ENCODE data around the gene CEACAM16. TPM values are rescaled to one million over a fixed set of nuclear protein-coding genes. Genes with fewer than 3 reads are reported as not detected.
A peak's percentile ranks its signal among the peaks of the same experiment; 100 is the strongest.

CEACAM16 gene
- total and polyA plus RNA-seq, 10 of the 15 experiments (the other 5 are each of a cell fraction or from before 2014, with no cell fraction given): not detected

- TF ChIP-seq USF2 (IDR thresholded peaks at IDR 0.05; ENCODE audit: borderline replicate concordance, low read depth, low read length) (no peak), NFYA (IDR thresholded peaks at IDR 0.05; ENCODE audit: borderline replicate concordance, low read depth, low read length) (no peak), YY1 (IDR thresholded peaks at IDR 0.05; ENCODE audit: low read depth, low read length) (no peak), NFYB (IDR thresholded peaks at IDR 0.05; ENCODE audit: insufficient read depth, low read depth, low read length) (no peak), POLR2AphosphoS5 (IDR thresholded peaks at IDR 0.05; ENCODE audit: low read length) (peak; percentile 53; the same call in 1 of the 2 replicates), HDGF (IDR thresholded peaks at IDR 0.05) (peak; percentile 40; the same call in 1 of the 2 replicates), ZBTB4 (CRISPR knock-in tag; IDR thresholded peaks at IDR 0.05) (no peak), ATF2 (IDR thresholded peaks at IDR 0.05; ENCODE audit: low read length) (no peak), BCL11A (IDR thresholded peaks at IDR 0.05; ENCODE audit: low read depth, low read length) (no peak), PRDM15 (CRISPR knock-in tag; IDR thresholded peaks at IDR 0.05) (no peak), IKZF2 (IDR thresholded peaks at IDR 0.05) (no peak), EED (IDR thresholded peaks at IDR 0.05; ENCODE audit: low read depth) (no peak), SUPT20H (IDR thresholded peaks at IDR 0.05; ENCODE audit: borderline replicate concordance, control insufficient read depth, low read depth, low read length) (no peak), ZNF687 (IDR thresholded peaks at IDR 0.05) (peak; percentile 62), RCOR1 (conservative IDR thresholded peaks at IDR 0.05; ENCODE audit: low read depth, low read length) (no peak), TAF1 (IDR thresholded peaks at IDR 0.05; ENCODE audit: borderline replicate concordance, low read depth, low read length) (no peak)
Measured at GRCh38 chr19:44746946-44747738, 48.2 kb downstream of the CEACAM16 start (continued).

All from GM12878 (cell line).